Muscle layer of colon (tissue), 2 donors: ENCODE results near the gene RAX2.
A peak's percentile ranks its signal among the peaks of the same experiment; 100 is the strongest.

ENCODE experiments used
- H3K27ac ChIP-seq: one replicate; pipeline ENCODE4 v1.7.0; 2013; ENCODE audit warnings: low read depth, mild to moderate bottlenecking, low read length, moderate library complexity
- H3K27me3 ChIP-seq, 2 donors: one replicate each; pipeline ENCODE4 v1.7.0; 2013; ENCODE audit warnings: low read length in 2 of 2, mild to moderate bottlenecking in 2 of 2; ENCODE audit not compliant: insufficient read depth in 2 of 2, control insufficient read depth in 1 of 2
- H3K36me3 ChIP-seq: one replicate; pipeline ENCODE4 v1.7.0; 2013; ENCODE audit warnings: mild to moderate bottlenecking, low read length; ENCODE audit not compliant: insufficient read depth
- H3K4me1 ChIP-seq: one replicate; pipeline ENCODE4 v1.7.0; 2013; ENCODE audit warnings: mild to moderate bottlenecking, low read length; ENCODE audit not compliant: insufficient read depth
- H3K4me3 ChIP-seq, 2 donors: one replicate each; pipeline ENCODE4 v1.7.0; 2013; ENCODE audit warnings: low read length in 2 of 2, low read depth in 1 of 2, mild to moderate bottlenecking in 1 of 2, moderate library complexity in 1 of 2
- H3K9ac ChIP-seq: one replicate; pipeline ENCODE4 v1.7.0; 2013; ENCODE audit warnings: low read length
- H3K9me3 ChIP-seq: one replicate; pipeline ENCODE4 v1.7.0; 2013; ENCODE audit warnings: mild to moderate bottlenecking, low read length
- donor health status: abdominal sarcoma.
- donor health status: Adenocarcinoma of cecum.

RAX2 gene

DNA sequence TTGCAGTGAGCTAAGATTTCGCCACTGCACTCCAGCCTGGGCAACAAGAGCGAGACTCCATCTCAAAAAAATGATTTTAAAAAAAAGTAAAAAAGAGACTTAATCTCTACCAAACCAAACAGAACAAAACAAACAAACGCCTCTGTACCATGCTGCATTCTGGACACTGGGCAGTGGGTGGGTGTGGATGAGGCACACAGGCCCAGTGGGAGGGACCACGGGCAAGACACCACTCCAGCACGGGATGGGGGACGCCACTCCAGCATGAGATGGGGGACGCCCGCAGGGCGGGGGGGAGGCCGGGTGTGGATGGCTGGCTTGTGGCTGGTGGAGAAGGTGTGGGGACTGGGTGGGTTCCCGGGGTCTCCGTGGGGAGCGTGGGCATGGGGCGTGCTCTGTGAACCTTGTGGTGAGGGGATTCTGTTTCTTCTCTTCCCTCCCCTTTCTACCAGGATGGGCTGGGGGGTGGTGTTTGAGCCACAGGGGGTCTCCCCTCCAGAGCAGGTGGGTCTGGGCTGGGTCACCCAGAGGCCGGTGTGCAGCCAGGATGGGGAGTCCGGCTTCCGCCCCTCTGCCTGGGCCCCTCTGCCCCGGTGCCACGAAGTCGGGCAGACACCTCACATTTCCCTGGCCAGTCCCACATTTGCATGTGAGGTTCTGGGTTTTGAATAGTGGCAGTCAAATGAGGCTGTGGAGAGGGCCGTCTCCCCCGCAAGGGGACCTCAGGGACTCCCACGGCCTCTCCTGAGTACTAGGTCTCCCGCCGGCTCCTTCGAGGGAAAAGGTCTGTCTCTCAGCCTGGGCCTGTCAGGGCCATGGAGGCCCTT, 38.1 kb upstream of the RAX2 start:
- H3K9me3 ChIP-seq: no peaks in the 10 kb centered on the region
- H3K36me3 ChIP-seq: no peaks in the 10 kb centered on the region
- no peak overlapping the region for H3K9ac ChIP-seq
- peaks cover 0 to 10% of the 10 kb centered on the region in 2 donors for H3K27me3 ChIP-seq
- no peak overlapping the region for H3K4me3 ChIP-seq
- no peaks in the 10 kb centered on the region for H3K4me1 ChIP-seq
- H3K27ac ChIP-seq: no peak overlapping the region

DNA sequence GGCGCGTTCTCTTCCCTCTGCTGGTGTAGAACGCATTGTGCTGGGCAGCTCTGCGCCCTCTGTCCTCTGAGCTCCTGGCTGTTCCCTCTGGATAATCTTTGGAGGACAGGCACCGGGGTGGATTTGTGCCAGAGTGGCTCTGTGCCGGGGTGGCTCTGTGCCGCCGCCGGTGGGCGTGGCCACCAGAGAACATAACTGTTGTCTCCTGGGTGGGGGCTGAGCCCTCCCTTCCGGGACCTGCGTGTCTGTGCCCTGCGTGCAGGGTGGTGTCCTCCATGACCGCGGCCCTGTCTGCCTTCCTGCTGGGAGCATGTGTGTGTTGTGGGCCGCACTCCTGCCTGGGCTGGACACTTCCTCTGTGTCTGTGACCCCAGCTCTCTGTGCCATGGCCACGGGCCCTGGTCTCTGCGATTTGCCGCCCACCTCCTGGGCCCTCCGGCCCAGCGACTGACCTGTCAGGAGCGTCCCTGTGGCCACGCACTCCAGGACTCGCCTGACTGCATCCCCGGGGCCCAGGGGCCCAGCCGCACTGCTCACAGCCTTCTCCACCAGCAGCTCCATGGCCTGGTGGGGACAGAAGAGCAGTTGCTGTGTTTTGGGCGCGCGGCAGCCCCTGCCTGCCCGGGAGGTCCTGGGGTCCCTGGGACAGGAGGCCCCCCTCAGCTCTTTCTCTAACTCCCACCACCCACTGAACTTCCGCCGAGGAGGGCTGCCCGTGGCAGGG, 36.6 kb upstream of the RAX2 start:
- no peaks in the 10 kb centered on the region for H3K9me3 ChIP-seq
- no peaks in the 10 kb centered on the region for H3K36me3 ChIP-seq
- no peak overlapping the region for H3K27ac ChIP-seq
- no peak overlapping the region for H3K4me3 ChIP-seq
- H3K9ac ChIP-seq: no peak overlapping the region
- H3K27me3 ChIP-seq: peaks cover 0 to 16% of the 10 kb centered on the region in 2 donors
- H3K4me1 ChIP-seq: no peaks in the 10 kb centered on the region

- Histone ChIP-seq H3K27me3 (peaks cover 0 to 18% of the 10 kb centered on the region in 2 donors), H3K36me3 (no peaks in the 10 kb centered on the region), H3K27ac (no peak overlapping the region)
Observed at GRCh38 chr19:3807574-3808354, 35.7 kb upstream of the RAX2 start.

DNA sequence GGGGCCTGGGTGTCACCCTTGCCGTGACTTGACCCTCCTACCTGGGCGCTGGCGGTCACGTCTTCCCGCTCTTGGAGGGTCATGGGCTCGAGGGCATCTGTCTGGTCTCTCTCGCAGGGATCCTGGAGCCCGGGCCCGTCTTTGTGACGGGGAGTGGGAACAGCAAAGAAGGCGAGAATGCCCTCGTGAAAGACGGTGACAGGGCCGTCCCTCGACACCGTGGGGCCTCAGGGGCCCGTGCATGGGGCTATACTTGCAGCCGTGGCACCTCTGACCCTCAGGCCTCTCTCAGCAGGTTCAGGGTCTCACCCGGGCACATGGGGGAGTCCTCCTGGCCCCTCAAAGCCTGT, 35.1 kb upstream of the RAX2 start:
- H3K9ac ChIP-seq: no peak overlapping the region
- H3K4me3 ChIP-seq: no peak overlapping the region
- no peaks in the 10 kb centered on the region for H3K4me1 ChIP-seq
- no peak overlapping the region for H3K27ac ChIP-seq
- H3K9me3 ChIP-seq: no peaks in the 10 kb centered on the region
- H3K36me3 ChIP-seq: no peaks in the 10 kb centered on the region
- peaks cover 0 to 18% of the 10 kb centered on the region in 2 donors for H3K27me3 ChIP-seq

More at GRCh38 chr19:3807574-3808354, 35.7 kb upstream of the RAX2 start:
- Histone ChIP-seq H3K9ac (no peak overlapping the region), H3K4me1 (no peaks in the 10 kb centered on the region), H3K9me3 (no peaks in the 10 kb centered on the region), H3K4me3 (no peak overlapping the region)

DNA sequence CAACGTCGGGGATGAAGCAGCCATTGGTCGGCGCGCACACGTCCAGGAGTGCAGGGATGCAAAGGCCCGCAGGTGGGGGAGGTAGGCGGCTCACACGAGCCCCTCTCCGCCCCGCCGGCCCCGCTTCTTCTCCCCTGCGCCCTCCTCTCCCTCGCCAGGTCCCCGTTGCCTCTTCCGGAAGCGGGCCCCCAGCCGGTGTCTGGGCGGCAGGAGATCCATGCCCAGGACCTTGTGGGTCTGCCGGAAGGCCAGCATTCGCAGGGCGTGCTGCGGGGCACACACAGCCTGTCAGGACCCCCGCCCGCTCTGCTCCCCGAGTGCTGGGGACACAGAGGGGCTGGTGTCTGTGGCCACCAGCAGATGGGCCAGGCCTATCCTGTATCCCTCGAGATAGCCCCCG, 33.8 kb upstream of the RAX2 start:
- Histone ChIP-seq H3K4me1 (no peaks in the 10 kb centered on the region), H3K9me3 (no peaks in the 10 kb centered on the region), H3K27me3 (peaks cover 0 to 26% of the 10 kb centered on the region in 2 donors), H3K27ac (no peak overlapping the region), H3K9ac (no peak overlapping the region), H3K36me3 (no peaks in the 10 kb centered on the region), H3K4me3 (no peak overlapping the region)

- Histone ChIP-seq H3K36me3 (no peaks in the 10 kb centered on the region), H3K27ac (no peak overlapping the region), H3K4me3 (no peak overlapping the region), H3K4me1 (no peaks in the 10 kb centered on the region), H3K9ac (no peak overlapping the region), H3K27me3 (peaks cover 0 to 29% of the 10 kb centered on the region in 2 donors), H3K9me3 (no peaks in the 10 kb centered on the region)
Observed at GRCh38 chr19:3804429-3804828, 32.4 kb upstream of the RAX2 start.

- peaks cover 0 to 33% of the 10 kb centered on the region in 2 donors for H3K27me3 ChIP-seq
- H3K36me3 ChIP-seq: no peaks in the 10 kb centered on the region
- H3K9ac ChIP-seq: no peak overlapping the region
- no peaks in the 10 kb centered on the region for H3K4me1 ChIP-seq
- H3K9me3 ChIP-seq: no peaks in the 10 kb centered on the region
- H3K27ac ChIP-seq: no peak overlapping the region
- no peak overlapping the region for H3K4me3 ChIP-seq
Observed at GRCh38 chr19:3803986-3804385, 32.0 kb upstream of the RAX2 start.

DNA sequence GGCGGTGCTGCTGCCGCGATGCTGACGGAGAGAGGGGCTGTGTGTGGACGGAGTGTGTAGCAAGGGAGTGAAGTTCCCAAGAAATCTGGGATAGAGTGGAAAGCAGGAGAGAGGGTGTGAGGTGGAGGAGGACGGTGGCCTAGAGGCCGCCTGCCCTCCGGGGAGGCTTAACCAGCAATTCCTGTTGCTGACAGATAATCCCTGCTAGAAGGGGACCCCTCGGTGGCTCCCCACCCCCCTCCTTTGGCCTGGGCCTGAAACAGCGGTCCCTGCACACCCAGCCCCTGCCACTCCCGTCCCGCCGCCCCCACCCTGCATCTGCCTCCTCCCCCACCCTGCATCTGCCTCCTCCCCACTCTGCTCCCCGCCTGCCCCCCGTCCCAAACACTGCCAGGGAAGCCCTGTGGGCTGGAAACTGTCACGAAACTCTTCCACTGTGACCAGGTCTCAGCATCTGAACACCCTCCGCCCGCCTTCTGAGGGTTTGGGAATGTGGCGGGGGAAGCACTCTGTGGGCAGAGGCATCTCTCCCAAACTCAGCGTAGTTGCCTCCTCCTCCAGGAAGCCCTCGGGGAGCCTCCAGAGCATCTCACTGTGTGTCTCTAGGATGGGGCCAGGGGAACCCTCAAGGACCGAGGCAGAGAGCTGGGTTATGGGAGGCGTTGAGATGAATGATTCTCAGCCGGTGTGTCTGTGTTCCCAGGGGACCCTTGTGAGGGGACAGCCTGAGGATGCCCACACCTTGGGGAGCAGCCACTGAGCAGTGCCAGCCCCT, 31.3 kb upstream of the RAX2 start:
- Histone ChIP-seq H3K27me3 (peaks cover 0 to 39% of the 10 kb centered on the region in 2 donors), H3K9ac (no peak overlapping the region), H3K36me3 (no peaks in the 10 kb centered on the region), H3K4me1 (no peaks in the 10 kb centered on the region), H3K9me3 (no peaks in the 10 kb centered on the region), H3K4me3 (no peak overlapping the region), H3K27ac (no peak overlapping the region)

DNA sequence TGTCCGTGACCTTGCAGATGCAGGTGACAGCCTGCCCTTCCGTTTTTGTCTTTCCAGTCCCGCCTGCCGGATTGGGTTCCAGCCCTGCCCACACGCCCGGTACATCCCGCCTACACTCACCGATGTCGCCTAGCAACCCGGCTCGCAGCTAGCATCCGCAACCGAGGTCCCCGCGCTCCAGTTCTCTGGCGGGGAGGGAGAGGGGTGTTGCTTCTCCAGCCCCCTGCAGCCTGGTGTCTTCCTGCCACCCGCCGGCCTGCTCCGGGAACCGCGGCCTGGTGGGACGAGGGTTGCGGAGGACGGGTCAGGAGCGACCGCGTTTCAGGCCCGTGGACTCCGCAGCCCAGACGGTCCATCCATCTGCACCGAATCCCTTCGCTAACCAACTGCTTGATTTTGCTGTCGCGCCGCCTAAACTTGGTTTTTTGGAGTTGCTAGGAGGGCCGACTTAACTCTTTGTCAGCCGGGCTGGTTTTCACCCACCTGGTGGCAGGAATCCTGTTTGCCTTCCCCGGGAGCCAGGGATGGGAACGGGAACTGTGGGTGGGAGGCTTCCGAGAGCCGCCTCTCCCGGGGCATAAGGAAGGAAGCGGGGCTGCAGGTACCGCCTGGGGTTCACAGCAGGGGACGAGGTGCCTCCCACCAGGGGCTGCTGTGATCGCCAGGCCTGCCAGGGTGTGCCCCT, 29.5 kb upstream of the RAX2 start:
- Histone ChIP-seq H3K9me3 (no peaks in the 10 kb centered on the region), H3K27ac (no peak overlapping the region), H3K4me3 (peak overlapping the region in 1 of 2 donors; percentile 42), H3K27me3 (peaks cover 0 to 40% of the 10 kb centered on the region in 2 donors), H3K4me1 (no peaks in the 10 kb centered on the region), H3K9ac (no peak overlapping the region), H3K36me3 (no peaks in the 10 kb centered on the region)

DNA sequence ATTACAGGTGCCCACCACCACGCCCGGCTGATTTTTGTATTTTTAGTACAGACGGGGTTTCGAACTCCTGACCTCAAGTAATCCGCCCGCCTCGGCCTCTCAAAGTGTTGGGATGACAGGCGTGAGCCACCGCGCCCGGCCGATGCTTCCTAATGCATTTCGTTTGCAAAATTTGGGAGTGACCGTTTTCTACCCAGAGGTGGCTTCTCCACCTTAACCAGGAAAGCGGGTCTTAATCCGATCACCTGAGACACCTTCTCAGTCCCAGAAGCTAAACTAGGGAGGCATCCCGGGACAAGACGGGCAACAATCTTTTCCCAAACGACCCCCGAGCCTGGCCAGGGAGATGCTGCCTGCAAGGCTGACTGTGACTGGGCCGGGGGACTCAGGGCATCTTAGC, 29.0 kb upstream of the RAX2 start:
- Histone ChIP-seq H3K4me1 (no peaks in the 10 kb centered on the region), H3K36me3 (no peaks in the 10 kb centered on the region), H3K9me3 (no peaks in the 10 kb centered on the region), H3K4me3 (peak overlapping the region in 1 of 2 donors; percentile 42), H3K27me3 (peaks cover 0 to 40% of the 10 kb centered on the region in 2 donors), H3K9ac (no peak overlapping the region), H3K27ac (no peak overlapping the region)
